Eye (tissue), 1 donor: Measurements from ENCODE around the gene MBTPS1.

Experiments
- DNase-seq: peaks from one replicate; pipeline ENCODE4 v3.0.0-alpha.2; 2015

MBTPS1 gene

GRCh38 chr16:84069540-84069939, 47.2 kb downstream of the MBTPS1 start:
- no peak for DNase-seq

GRCh38 chr16:84068783-84069462, 47.8 kb downstream of the MBTPS1 start:
- DNase-seq: no peak

DNA sequence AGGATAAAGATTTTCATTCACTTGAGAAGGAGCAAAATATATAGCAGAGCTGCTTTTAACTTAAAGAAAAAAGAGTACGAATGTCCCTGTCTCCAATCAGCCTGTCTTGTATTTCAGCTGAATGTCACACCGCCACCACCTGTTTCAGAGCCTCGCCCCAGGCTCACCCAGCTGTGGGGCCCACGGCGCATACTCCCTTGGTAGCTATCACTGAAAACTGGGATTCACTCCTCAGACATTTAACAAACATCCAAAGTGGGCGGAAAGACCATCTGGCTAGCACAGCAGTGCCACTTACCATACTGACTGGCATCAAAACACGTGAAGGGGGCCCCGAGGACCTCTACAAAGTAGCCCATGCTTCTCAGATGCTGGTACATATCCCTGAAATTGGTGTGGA, 48.7 kb downstream of the MBTPS1 start:
- no peak for DNase-seq

- DNase-seq: no peak
Measured at GRCh38 chr16:84067640-84068039, 49.1 kb downstream of the MBTPS1 start.

DNA sequence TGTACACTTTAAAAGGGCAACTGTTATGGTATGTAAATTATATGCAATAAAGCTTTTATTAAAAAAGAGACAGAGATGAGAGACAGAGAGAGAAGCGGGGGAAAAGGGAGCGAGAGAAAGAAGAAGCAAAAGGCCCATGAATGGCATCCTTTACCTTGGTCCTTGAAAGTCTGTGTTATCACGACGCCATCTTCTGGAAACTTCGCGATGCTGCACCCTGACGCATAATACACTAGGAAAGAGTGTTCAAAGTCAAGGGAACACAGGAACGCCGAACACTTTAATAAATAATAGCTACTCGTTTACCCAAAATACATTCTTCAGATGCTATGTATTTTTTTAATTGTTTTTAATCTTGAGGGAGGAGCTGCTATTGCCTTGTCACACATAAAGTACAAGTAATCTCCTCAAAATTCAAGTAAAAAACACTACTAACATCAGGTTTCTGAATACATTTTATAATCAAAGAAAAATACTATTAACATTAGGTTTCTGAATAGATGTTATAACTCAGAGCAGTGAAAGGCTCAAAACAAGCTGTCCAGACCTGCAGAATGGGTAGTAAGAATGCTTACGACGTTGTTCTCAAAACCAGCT, 51.1 kb downstream of the MBTPS1 start:
- DNase-seq: peak; percentile 88

DNA sequence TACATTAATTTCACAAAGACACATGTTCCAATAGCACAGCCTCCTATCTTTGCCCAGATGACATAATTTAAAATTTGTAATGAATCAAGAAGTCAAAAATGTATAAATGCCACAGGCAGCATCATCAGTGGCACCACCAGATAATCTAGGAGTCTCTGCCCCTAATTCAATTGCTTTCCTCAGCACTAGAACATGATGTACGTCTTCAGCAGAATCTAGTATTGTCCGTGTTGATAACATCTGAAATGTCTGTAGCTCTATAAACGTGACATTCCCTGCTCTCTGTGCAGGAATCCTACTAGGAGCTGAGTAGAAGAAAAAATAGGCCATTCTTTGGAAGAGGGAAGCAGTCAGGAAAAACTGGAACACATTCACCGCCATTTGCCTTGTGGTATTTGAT, 52.8 kb downstream of the MBTPS1 start:
- no peak for DNase-seq

GRCh38 chr16:84062734-84063640, 53.8 kb downstream of the MBTPS1 start:
- peak; percentile 95 for DNase-seq

GRCh38 chr16:84061236-84061819, 55.4 kb downstream of the MBTPS1 start:
- DNase-seq: peak; percentile 55

GRCh38 chr16:84059946-84060901, 56.5 kb downstream of the MBTPS1 start:
- DNase-seq: no peak

GRCh38 chr16:84059111-84059510, 57.6 kb downstream of the MBTPS1 start:
- no peak for DNase-seq

GRCh38 chr16:84058664-84059063, 58.1 kb downstream of the MBTPS1 start:
- no peak for DNase-seq

- no peak for DNase-seq
Measured at GRCh38 chr16:84058211-84058610, 58.5 kb downstream of the MBTPS1 start.

DNA sequence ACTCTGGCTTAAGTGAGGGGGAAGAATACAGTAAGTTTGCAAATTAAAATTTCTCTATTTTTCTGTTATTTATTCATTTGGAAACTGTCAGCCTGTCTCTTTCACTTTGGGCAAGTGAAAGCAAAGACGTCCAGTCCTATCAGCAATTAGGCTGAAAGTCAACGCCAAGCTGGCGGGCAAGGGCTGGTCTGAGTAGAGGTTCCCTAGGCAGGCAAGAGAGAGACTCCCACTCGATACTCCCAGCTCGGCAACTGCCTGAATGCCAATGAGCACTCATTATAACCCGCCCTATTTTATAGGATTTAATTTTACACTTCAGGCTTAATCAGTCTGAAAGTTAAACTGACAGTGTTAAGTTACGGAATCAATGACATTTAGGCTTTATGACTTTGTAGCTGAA, 59.8 kb downstream of the MBTPS1 start:
- no peak for DNase-seq

DNA sequence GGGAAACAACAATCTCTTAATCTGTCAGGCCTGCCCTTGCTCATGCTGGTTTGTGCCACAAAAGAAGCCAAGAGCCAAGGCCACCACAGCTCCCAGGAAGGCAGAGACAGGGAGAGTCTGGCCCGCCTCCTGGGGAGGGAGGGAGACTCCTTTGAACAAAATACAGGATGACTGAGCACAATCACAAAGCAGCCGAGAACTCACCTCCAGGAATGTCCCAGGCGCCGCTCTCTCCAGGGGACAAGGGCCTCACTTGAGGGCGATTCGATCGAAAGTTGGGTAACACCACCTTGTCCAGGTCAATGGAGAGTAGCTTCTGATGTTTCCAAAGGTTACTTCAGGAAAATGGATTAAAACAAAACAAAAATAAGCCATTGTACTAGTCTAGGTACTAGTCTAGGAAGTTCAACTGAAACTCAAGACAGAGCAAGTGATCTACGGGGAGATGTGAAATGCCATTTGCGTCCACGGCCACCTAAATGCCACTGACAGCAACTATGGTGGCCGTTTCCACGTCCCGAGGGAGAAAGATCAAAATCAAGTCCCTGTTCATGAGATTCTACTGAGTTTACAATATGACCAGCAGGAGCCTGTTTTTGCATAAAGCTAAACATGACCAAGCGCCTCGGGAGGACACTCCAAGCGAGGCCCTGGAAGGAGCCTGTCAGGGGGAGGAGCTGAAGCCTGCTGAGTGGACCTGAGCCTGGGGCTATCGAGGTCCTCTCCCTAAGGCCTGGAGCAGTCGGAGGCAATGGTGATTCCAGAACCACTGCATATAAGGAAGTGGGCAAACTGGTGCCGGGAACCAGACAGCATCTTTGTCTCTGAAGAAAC, 60.7 kb downstream of the MBTPS1 start:
- no peak for DNase-seq

- DNase-seq: no peak
Measured at GRCh38 chr16:84055366-84055765, 61.4 kb downstream of the MBTPS1 start.

DNA sequence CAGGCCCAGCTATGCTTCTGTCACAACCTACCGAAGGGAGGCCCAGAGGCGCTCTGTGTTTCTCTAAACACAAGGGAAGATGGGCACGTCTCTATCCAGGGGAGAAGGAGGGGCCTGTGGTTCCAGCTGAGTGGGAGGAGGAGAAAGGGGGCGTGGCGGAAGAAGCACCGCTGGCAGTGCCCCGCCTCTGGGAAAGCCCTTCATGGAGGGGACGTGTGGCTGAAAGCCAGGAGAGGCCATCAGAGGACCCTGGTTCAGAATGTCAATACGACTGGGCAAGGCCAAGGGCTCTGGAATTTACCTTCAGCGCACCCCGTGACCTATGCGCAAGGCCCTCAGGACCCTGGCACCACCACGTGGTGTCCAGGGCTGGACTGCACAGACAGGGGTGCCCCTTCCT, 61.8 kb downstream of the MBTPS1 start:
- no peak for DNase-seq

- DNase-seq: no peak
Measured at GRCh38 chr16:84054271-84054670, 62.5 kb downstream of the MBTPS1 start.

DNA sequence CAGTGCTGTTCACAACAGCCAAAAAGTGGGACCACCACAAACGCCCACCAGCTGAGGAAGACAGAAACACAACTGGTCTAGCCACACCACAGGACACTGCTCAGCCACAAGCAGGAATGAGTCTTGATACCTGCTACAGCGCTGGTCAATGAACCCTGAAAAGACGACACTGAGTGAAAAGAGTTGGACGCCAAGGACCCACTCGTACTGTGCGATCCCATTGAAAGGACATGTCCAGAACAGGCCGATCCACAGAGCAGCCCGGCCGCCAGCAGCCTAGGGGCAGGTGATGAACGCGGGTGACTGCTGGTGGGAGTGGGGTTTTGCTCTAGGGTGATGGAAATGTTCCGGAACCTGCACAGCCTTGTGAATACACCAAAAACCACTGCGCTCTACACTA, 63.5 kb downstream of the MBTPS1 start:
- DNase-seq: no peak

DNA sequence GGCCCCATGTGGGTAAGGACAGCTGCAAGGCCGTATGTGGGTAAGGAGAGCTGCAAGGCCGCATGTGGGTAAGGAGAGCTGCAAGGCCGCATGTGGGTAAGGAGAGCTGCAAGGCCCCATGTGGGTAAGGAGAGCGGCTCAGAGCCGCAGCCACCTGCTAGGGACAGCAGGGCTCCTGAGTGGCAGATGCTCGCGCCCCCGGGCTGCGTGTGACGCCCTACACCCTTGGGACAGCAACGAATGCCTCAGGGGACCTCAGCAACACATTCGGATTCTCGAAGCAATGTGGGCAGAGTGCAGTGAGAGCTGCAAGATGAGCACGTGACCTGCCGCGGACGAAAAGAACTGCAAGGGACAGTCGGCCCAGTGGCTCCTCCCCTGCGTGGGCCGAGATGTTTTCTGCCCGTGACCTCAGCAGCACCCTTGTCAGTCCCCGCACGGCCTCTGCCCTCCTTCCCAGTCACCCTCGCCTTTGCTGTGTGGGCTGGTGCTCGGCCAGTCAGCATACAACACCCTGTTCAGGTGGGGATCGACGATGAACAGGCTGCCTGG, 64.6 kb downstream of the MBTPS1 start:
- DNase-seq: no peak

DNA sequence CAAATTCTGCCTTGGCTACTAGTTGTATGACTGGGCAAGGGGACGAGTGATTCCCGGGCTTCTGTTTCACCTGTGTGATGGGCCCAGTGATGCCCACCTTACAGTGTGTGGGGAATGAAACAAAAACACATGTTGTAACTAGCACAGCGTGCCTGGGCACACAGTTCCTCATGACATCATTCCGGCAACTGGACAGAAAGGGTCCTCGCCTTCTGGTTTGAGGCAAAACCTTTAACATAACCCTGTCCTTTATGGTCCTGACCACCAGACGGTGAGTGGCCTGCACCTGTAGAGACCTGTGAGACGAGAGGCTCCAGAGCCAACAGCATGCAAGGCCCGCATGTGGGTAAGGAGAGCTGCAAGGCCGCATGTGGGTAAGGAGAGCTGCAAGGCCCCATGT, 66.4 kb downstream of the MBTPS1 start:
- no peak for DNase-seq
